Cerebellar cortex (tissue), 1 donor: ENCODE measurements around the gene ISL2.

ENCODE experiments used
- DNase-seq: peaks from one replicate; pipeline ENCODE4 v3.0.0-alpha.2; 2015; ENCODE audit warnings: low spot score

The ISL2 gene

GRCh38 chr15:76327191-76328105, 9.1 kb upstream of the ISL2 start:
- peak; percentile 82 for DNase-seq

GRCh38 chr15:76328106-76328696, 8.4 kb upstream of the ISL2 start:
- DNase-seq = no peak

GRCh38 chr15:76328958-76329357, 7.6 kb upstream of the ISL2 start:
- no peak for DNase-seq

- DNase-seq = peak; percentile 79
These were observed 6.4 kb upstream of the ISL2 start for GRCh38 chr15:76330080-76330680.

- DNase-seq = no peak
These were observed 3.8 kb upstream of the ISL2 start for GRCh38 chr15:76332796-76333195.

- DNase-seq = no peak
These were observed 3.3 kb upstream of the ISL2 start for GRCh38 chr15:76333309-76333708.

- DNase-seq = peak; percentile 42
These were observed 2.7 kb upstream of the ISL2 start for GRCh38 chr15:76333720-76334437.

- DNase-seq = no peak
These were observed 1.9 kb upstream of the ISL2 start for GRCh38 chr15:76334438-76335306.

- DNase-seq = no peak
These were observed 993 bp upstream of the ISL2 start for GRCh38 chr15:76335307-76336253.

GRCh38 chr15:76337059-76337695, 604 bp downstream of the ISL2 start:
- DNase-seq = no peak

- no peak for DNase-seq
These were observed 1.3 kb downstream of the ISL2 start for GRCh38 chr15:76337696-76338485.

GRCh38 chr15:76338486-76339304, 2.1 kb downstream of the ISL2 start:
- DNase-seq = no peak

GRCh38 chr15:76339305-76340197, 3.0 kb downstream of the ISL2 start:
- DNase-seq = no peak

- DNase-seq = peak; percentile 31
These were observed 3.7 kb downstream of the ISL2 start for GRCh38 chr15:76340198-76340802.

GRCh38 chr15:76340803-76341365, 4.3 kb downstream of the ISL2 start:
- no peak for DNase-seq

- DNase-seq = no peak
These were observed 4.9 kb downstream of the ISL2 start for GRCh38 chr15:76341366-76342057.
